Astrocyte (in vitro differentiated cells and primary cell): Measurements from ENCODE around the gene ANAPC10.

Source experiments
- EZH2 ChIP-seq: IDR thresholded peaks from 2 replicates; pipeline ENCODE4 v1.6.1; 2012; ENCODE audit warnings: mild to moderate bottlenecking, low read length, inconsistent platforms; ENCODE audit not compliant: insufficient read depth
- TF ChIP-seq, protein P1 (sequence below): IDR thresholded peaks from 2 replicates; pipeline ENCODE4 v1.5.1; 2011; ENCODE audit warnings: low read depth, mild to moderate bottlenecking, inconsistent platforms, low read length, moderate library complexity; ENCODE audit not compliant: insufficient read depth

DNA sequence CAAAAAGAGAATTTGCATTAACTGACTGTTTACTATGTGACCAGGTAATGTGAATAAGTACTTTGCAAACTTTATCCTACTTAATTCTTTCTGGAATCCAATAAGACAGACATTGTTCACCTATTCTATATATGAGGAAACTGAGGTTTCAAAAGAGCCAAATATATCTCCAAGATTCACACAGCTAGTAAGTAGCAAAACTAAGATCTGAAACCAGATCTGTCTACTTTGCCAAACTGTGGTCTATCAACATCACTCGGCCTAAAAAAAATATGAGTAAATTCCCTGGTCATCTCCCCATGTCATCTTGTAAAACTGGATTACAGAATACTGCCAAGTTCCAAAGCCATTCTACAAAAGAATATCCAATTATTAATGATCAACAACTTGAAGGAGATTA is 52.8 kb downstream of the ANAPC10 start:
- TF ChIP-seq, protein P1, sequence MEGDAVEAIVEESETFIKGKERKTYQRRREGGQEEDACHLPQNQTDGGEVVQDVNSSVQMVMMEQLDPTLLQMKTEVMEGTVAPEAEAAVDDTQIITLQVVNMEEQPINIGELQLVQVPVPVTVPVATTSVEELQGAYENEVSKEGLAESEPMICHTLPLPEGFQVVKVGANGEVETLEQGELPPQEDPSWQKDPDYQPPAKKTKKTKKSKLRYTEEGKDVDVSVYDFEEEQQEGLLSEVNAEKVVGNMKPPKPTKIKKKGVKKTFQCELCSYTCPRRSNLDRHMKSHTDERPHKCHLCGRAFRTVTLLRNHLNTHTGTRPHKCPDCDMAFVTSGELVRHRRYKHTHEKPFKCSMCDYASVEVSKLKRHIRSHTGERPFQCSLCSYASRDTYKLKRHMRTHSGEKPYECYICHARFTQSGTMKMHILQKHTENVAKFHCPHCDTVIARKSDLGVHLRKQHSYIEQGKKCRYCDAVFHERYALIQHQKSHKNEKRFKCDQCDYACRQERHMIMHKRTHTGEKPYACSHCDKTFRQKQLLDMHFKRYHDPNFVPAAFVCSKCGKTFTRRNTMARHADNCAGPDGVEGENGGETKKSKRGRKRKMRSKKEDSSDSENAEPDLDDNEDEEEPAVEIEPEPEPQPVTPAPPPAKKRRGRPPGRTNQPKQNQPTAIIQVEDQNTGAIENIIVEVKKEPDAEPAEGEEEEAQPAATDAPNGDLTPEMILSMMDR: no peak
- TF ChIP-seq EZH2: no peak
